H9 (cell line): ENCODE measurements around the gene CP. TPM values are rescaled to one million over a fixed set of nuclear protein-coding genes. Genes with fewer than 3 reads are reported as not detected.

Experiments
- DNase-seq: peaks from one replicate; pipeline ENCODE4 v3.0.0-alpha.2; 2017
- H2AFZ ChIP-seq: one replicate; pipeline ENCODE4 v1.6.1; 2013; ENCODE audit warnings: mild to moderate bottlenecking, low read length, control low read depth, moderate library complexity
- H2AK5ac ChIP-seq: 2 replicates; pipeline ENCODE4 v1.6.1; 2013; ENCODE audit warnings: low read length, control low read depth, mixed read lengths; ENCODE audit not compliant: insufficient read length
- H2BK120ac ChIP-seq: one replicate; pipeline ENCODE4 v1.6.1; 2013; ENCODE audit warnings: low read depth, mild to moderate bottlenecking, low read length, control low read depth, inconsistent platforms; ENCODE audit not compliant: poor library complexity, severe bottlenecking
- H2BK12ac ChIP-seq: 2 replicates; pipeline ENCODE4 v1.6.1; 2013; ENCODE audit warnings: low read length, control low read depth, mixed read lengths, low read depth; ENCODE audit not compliant: insufficient read length
- H2BK15ac ChIP-seq: 2 replicates; pipeline ENCODE4 v1.6.1; 2013; ENCODE audit warnings: low read depth, low read length, control low read depth
- H2BK20ac ChIP-seq: one replicate; pipeline ENCODE4 v1.6.1; 2013; ENCODE audit warnings: low read depth, mild to moderate bottlenecking, low read length, control low read depth, inconsistent platforms; ENCODE audit not compliant: poor library complexity, severe bottlenecking
- H2BK5ac ChIP-seq: 2 replicates; pipeline ENCODE4 v1.6.1; 2013; ENCODE audit warnings: low read length, control low read depth, mixed read lengths; ENCODE audit not compliant: insufficient read length
- H3K14ac ChIP-seq: 2 replicates; pipeline ENCODE4 v1.6.1; 2013; ENCODE audit warnings: low read length, control low read depth; ENCODE audit not compliant: insufficient read depth
- H3K18ac ChIP-seq: 2 replicates; pipeline ENCODE4 v1.6.1; 2013; ENCODE audit warnings: low read depth, mild to moderate bottlenecking, mixed read lengths, low read length, control low read depth; ENCODE audit not compliant: insufficient read length
- H3K23ac ChIP-seq: 2 replicates; pipeline ENCODE4 v1.6.1; 2013; ENCODE audit warnings: low read length, control low read depth, mixed read lengths, low read depth; ENCODE audit not compliant: insufficient read length
- H3K23me2 ChIP-seq: 2 replicates; pipeline ENCODE4 v1.6.1; 2013; ENCODE audit warnings: low read depth, mild to moderate bottlenecking, mixed read lengths, low read length, control low read depth; ENCODE audit not compliant: insufficient read length, poor library complexity, severe bottlenecking
- H3K27ac ChIP-seq: 2 replicates; pipeline ENCODE4 v1.5.1; 2013; ENCODE audit warnings: low read length, control low read depth, mixed read lengths, low read depth; ENCODE audit not compliant: insufficient read length
- H3K27me3 ChIP-seq: 2 replicates; pipeline ENCODE4 v1.6.1; 2013; ENCODE audit warnings: low read length, control low read depth, inconsistent platforms; ENCODE audit not compliant: insufficient read depth
- H3K4ac ChIP-seq: 2 replicates; pipeline ENCODE4 v1.6.1; 2013; ENCODE audit warnings: low read depth, mild to moderate bottlenecking, control low read depth, inconsistent platforms, low read length, moderate library complexity
- H3K4me1 ChIP-seq: 2 replicates; pipeline ENCODE4 v1.6.1; 2013; ENCODE audit warnings: low read length, control low read depth, inconsistent platforms; ENCODE audit not compliant: insufficient read depth
- H3K4me2 ChIP-seq: 2 replicates; pipeline ENCODE4 v1.6.1; 2013; ENCODE audit warnings: low read length, control low read depth, mixed read lengths; ENCODE audit not compliant: insufficient read length, insufficient read depth
- H3K56ac ChIP-seq: 2 replicates; pipeline ENCODE4 v1.6.1; 2013; ENCODE audit warnings: low read depth, mild to moderate bottlenecking, mixed read lengths, low read length, control low read depth; ENCODE audit not compliant: insufficient read length
- H3K79me1 ChIP-seq: 2 replicates; pipeline ENCODE4 v1.6.1; 2013; ENCODE audit warnings: low read depth, mild to moderate bottlenecking, moderate library complexity, low read length, control low read depth, inconsistent platforms; ENCODE audit not compliant: insufficient read depth, poor library complexity, severe bottlenecking
- H3K79me2 ChIP-seq: 2 replicates; pipeline ENCODE4 v1.6.1; 2013; ENCODE audit warnings: low read length, control low read depth, inconsistent platforms; ENCODE audit not compliant: insufficient read depth
- H3K9ac ChIP-seq: 2 replicates; pipeline ENCODE4 v1.6.1; 2013; ENCODE audit warnings: low read length, control low read depth, mixed read lengths; ENCODE audit not compliant: insufficient read length; ENCODE audit errors: extremely low read depth
- H3K9me3 ChIP-seq: one replicate; pipeline ENCODE4 v1.6.1; 2013; ENCODE audit warnings: low read depth, low read length, inconsistent platforms; ENCODE audit not compliant: control insufficient read depth
- H3T11ph ChIP-seq: one replicate; pipeline ENCODE4 v1.6.1; 2013; ENCODE audit warnings: mild to moderate bottlenecking, low read length, control low read depth, inconsistent platforms
- H4K20me1 ChIP-seq: one replicate; pipeline ENCODE4 v1.6.1; 2013; ENCODE audit not compliant: control insufficient read depth, insufficient read length, insufficient read depth
- H4K5ac ChIP-seq: 2 replicates; pipeline ENCODE4 v1.6.1; 2013; ENCODE audit warnings: low read depth, mild to moderate bottlenecking, mixed read lengths, low read length, control low read depth; ENCODE audit not compliant: insufficient read length
- H4K8ac ChIP-seq: replicated peaks from 2 replicates; pipeline ENCODE4 v1.6.1; 2013; ENCODE audit warnings: low read length, control low read depth, mixed read lengths, low read depth; ENCODE audit not compliant: insufficient read length
- H4K91ac ChIP-seq: 2 replicates; pipeline ENCODE4 v1.6.1; 2013; ENCODE audit warnings: low read depth, mild to moderate bottlenecking, moderate library complexity, mixed read lengths, low read length, control low read depth; ENCODE audit not compliant: insufficient read length
- H3K27ac Mint-ChIP-seq, 3 experiments: 2 replicates in 2 of 3; 3 replicates in 1 of 3; pipeline ENCODE4 v1.8.0; 2020 to 2021; ENCODE audit warnings: mixed read lengths in 3 of 3, mild to moderate bottlenecking in 1 of 3, moderate library complexity in 1 of 3
- H3K27me3 Mint-ChIP-seq: 2 replicates; pipeline ENCODE4 v1.8.0; 2021; ENCODE audit warnings: low read depth, mild to moderate bottlenecking, moderate library complexity, mixed read lengths
- H3K36me3 Mint-ChIP-seq, 3 experiments: 2 replicates in 2 of 3; 3 replicates in 1 of 3; pipeline ENCODE4 v1.8.0; 2020 to 2021; ENCODE audit warnings: low read depth in 3 of 3, mixed read lengths in 3 of 3; ENCODE audit not compliant: insufficient read depth in 1 of 3
- H3K4me1 Mint-ChIP-seq, 2 experiments: 2 replicates each; pipeline ENCODE4 v1.8.0; 2020; ENCODE audit warnings: mixed read lengths in 2 of 2
- H3K4me3 Mint-ChIP-seq, 2 experiments: 2 replicates in 1 of 2; 3 replicates in 1 of 2; pipeline ENCODE4 v1.8.0; 2020 to 2021; ENCODE audit warnings: mild to moderate bottlenecking in 2 of 2, mixed read lengths in 2 of 2, moderate library complexity in 1 of 2
- H3K9me3 Mint-ChIP-seq, 2 experiments: 2 replicates in 1 of 2; 3 replicates in 1 of 2; pipeline ENCODE4 v1.8.0; 2020; ENCODE audit warnings: mild to moderate bottlenecking in 2 of 2, mixed read lengths in 2 of 2, moderate library complexity in 1 of 2
- WGBS: extraction: QIAGEN DNeasy Blood & Tissue Kit; methylation state at CpG from one replicate; pipeline ENCODE4 v1.1.7; 2013; ENCODE audit warnings: missing lambda C conversion rate, low lambda C conversion rate, mixed read lengths; ENCODE audit not compliant: insufficient read length; ENCODE audit errors: extremely low coverage; 5-methylcytosine and 5-hydroxymethylcytosine counted together
- total RNA-seq: library from RNA; stranded (reverse); gene quantifications from 2 replicates; pipeline ENCODE4 v1.2.1, GENCODE V29; 2021
- TF ChIP-seq, protein P1 (sequence below): fragments of 200-600 bp; sonication (generic); conservative IDR thresholded peaks from 3 replicates; pipeline ENCODE4 v1.8.0; 2021; ENCODE audit warnings: antibody characterized with exemption, mild to moderate bottlenecking

The CP gene
- total RNA-seq, 1 experiment from 2014 or later: 1.1 TPM

DNA sequence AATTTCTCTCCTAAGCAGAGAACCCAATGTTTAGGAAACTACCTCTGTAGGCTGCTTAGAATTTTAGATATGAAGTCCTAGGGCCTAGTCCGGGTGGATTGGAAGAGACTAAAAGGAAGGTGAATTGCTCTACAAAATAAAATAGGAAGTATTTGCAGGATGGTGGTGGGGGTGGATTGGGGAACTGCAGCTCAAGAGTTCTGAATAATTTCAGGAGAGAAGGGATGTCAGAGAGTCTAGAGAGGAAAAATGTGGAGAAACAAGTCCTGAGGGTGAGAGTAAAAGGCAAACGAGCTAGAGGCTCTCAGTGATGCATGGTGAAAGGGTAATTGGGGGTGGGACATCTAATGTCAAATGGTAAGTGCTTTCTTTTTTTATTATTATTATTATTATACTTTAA lies 10.2 kb upstream of the CP start:
- no peaks in the 10 kb centered on the region for H3K79me1 ChIP-seq
- no peaks in the 10 kb centered on the region for H3K79me2 ChIP-seq
- H2BK5ac ChIP-seq: no peak overlapping the region
- Mint-ChIP-seq H3K4me1 (peaks cover 24 to 25% of the 10 kb centered on the region in 2 experiments), H3K9me3 (peaks cover 0 to 7% of the 10 kb centered on the region in 2 experiments; a peak in 3 of 5 replicates), H3K27me3 (peaks cover 1% of the 10 kb centered on the region; the same call in 1 of the 2 replicates), H3K27ac (peak overlapping the region in 1 of 3 experiments; percentile 28; a peak in 1 of 7 replicates), H3K4me3 (no peak overlapping the region), H3K36me3 (peaks cover 6 to 11% (median 7%) of the 10 kb centered on the region in 3 experiments)
- no peaks in the 10 kb centered on the region for H4K20me1 ChIP-seq
- no peak overlapping the region for H3K27ac ChIP-seq
- no peak overlapping the region for H3T11ph ChIP-seq
- H3K9ac ChIP-seq: no peak overlapping the region
- H3K27me3 ChIP-seq: no peaks in the 10 kb centered on the region
- no peak overlapping the region for H2BK120ac ChIP-seq
- H2AFZ ChIP-seq: no peak overlapping the region
- no peak overlapping the region for H2BK20ac ChIP-seq
- H2AK5ac ChIP-seq: no peak overlapping the region
- H3K4ac ChIP-seq: no peak overlapping the region
- H3K23me2 ChIP-seq: no peaks in the 10 kb centered on the region
- H3K14ac ChIP-seq: no peak overlapping the region
- H3K18ac ChIP-seq: no peak overlapping the region
- no peaks in the 10 kb centered on the region for H3K9me3 ChIP-seq
- H4K91ac ChIP-seq: no peak overlapping the region
- no peak overlapping the region for H2BK12ac ChIP-seq
- H3K4me1 ChIP-seq: peaks cover 4% of the 10 kb centered on the region; the same call in 1 of the 2 replicates
- H4K8ac ChIP-seq: no peak overlapping the region
- H2BK15ac ChIP-seq: no peak overlapping the region
- no peak overlapping the region for H3K4me2 ChIP-seq
- TF ChIP-seq, protein P1, sequence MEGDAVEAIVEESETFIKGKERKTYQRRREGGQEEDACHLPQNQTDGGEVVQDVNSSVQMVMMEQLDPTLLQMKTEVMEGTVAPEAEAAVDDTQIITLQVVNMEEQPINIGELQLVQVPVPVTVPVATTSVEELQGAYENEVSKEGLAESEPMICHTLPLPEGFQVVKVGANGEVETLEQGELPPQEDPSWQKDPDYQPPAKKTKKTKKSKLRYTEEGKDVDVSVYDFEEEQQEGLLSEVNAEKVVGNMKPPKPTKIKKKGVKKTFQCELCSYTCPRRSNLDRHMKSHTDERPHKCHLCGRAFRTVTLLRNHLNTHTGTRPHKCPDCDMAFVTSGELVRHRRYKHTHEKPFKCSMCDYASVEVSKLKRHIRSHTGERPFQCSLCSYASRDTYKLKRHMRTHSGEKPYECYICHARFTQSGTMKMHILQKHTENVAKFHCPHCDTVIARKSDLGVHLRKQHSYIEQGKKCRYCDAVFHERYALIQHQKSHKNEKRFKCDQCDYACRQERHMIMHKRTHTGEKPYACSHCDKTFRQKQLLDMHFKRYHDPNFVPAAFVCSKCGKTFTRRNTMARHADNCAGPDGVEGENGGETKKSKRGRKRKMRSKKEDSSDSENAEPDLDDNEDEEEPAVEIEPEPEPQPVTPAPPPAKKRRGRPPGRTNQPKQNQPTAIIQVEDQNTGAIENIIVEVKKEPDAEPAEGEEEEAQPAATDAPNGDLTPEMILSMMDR: no peak
- no peak overlapping the region for H3K56ac ChIP-seq
- no CpG with 5 or more reads among the region's 2 CpGs for WGBS
- DNase-seq: no peak
- H4K5ac ChIP-seq: no peak overlapping the region
- H3K23ac ChIP-seq: no peak overlapping the region
